ENCODE measurements around the gene IL1RAPL1.

Gene IL1RAPL1

GRCh38 chrX:28550331-28550872 is 36.8 kb upstream of the IL1RAPL1 start:
- Histone ChIP-seq H4K20me1 (ENCODE audit: low read depth, low read length) (no peaks in the 10 kb centered on the region), H3K4me2 (ENCODE audit: low read depth, low read length, poor library complexity, severe bottlenecking) (no peak overlapping the region), H3K9ac (ENCODE audit: low read length) (no peak overlapping the region), H3K27me3 (ENCODE audit: low read length) (no peaks in the 10 kb centered on the region), H3K79me2 (ENCODE audit: insufficient read depth, low read length) (no peaks in the 10 kb centered on the region), H2AFZ (ENCODE audit: low read depth, low read length, severe bottlenecking) (no peak overlapping the region), H3K9me3 (ENCODE audit: insufficient read depth, low read length) (no peaks in the 10 kb centered on the region), H3F3A (ENCODE audit: insufficient read depth) (no peaks in the 10 kb centered on the region), H3K4me3 (ENCODE audit: insufficient read depth, low read length, poor library complexity, severe bottlenecking) (no peak overlapping the region), H3K36me3 (ENCODE audit: low read length) (no peaks in the 10 kb centered on the region), H3K27ac (ENCODE audit: low read depth, low read length) (no peak overlapping the region), H3K9me2 (replicated peaks; ENCODE audit: insufficient read depth, low read length) (no peaks in the 10 kb centered on the region)
- TF ChIP-seq CTCF (IDR thresholded peaks at IDR 0.05; ENCODE audit: insufficient read depth, low read length, poor library complexity, severe bottlenecking), result no peak
- no peak for TF ChIP-seq EZH2phosphoT487 (conservative IDR thresholded peaks at IDR 0.05; ENCODE audit: low read length)

GRCh38 chrX:28552322-28552721 is 34.9 kb upstream of the IL1RAPL1 start:
- H3K27me3 ChIP-seq (ENCODE audit: low read length), result no peaks in the 10 kb centered on the region
- H3K9ac ChIP-seq (ENCODE audit: low read length), result no peak overlapping the region
- H3K4me2 ChIP-seq (ENCODE audit: low read depth, low read length, poor library complexity, severe bottlenecking), result no peak overlapping the region
- no peaks in the 10 kb centered on the region for H3K36me3 ChIP-seq (ENCODE audit: low read length)
- H4K20me1 ChIP-seq (ENCODE audit: low read depth, low read length), result no peaks in the 10 kb centered on the region
- no peak overlapping the region for H3K27ac ChIP-seq (ENCODE audit: low read depth, low read length)
- no peak overlapping the region for H3K4me3 ChIP-seq (ENCODE audit: insufficient read depth, low read length, poor library complexity, severe bottlenecking)
- H3K9me3 ChIP-seq (ENCODE audit: insufficient read depth, low read length), result no peaks in the 10 kb centered on the region
- no peaks in the 10 kb centered on the region for H3K79me2 ChIP-seq (ENCODE audit: insufficient read depth, low read length)
- no peaks in the 10 kb centered on the region for H3F3A ChIP-seq (ENCODE audit: insufficient read depth)
- no peak for TF ChIP-seq CTCF (IDR thresholded peaks at IDR 0.05; ENCODE audit: insufficient read depth, low read length, poor library complexity, severe bottlenecking)
- TF ChIP-seq EZH2phosphoT487 (conservative IDR thresholded peaks at IDR 0.05; ENCODE audit: low read length), result no peak
- H3K9me2 ChIP-seq (replicated peaks; ENCODE audit: insufficient read depth, low read length), result no peaks in the 10 kb centered on the region
- no peak overlapping the region for H2AFZ ChIP-seq (ENCODE audit: low read depth, low read length, severe bottlenecking)

DNA sequence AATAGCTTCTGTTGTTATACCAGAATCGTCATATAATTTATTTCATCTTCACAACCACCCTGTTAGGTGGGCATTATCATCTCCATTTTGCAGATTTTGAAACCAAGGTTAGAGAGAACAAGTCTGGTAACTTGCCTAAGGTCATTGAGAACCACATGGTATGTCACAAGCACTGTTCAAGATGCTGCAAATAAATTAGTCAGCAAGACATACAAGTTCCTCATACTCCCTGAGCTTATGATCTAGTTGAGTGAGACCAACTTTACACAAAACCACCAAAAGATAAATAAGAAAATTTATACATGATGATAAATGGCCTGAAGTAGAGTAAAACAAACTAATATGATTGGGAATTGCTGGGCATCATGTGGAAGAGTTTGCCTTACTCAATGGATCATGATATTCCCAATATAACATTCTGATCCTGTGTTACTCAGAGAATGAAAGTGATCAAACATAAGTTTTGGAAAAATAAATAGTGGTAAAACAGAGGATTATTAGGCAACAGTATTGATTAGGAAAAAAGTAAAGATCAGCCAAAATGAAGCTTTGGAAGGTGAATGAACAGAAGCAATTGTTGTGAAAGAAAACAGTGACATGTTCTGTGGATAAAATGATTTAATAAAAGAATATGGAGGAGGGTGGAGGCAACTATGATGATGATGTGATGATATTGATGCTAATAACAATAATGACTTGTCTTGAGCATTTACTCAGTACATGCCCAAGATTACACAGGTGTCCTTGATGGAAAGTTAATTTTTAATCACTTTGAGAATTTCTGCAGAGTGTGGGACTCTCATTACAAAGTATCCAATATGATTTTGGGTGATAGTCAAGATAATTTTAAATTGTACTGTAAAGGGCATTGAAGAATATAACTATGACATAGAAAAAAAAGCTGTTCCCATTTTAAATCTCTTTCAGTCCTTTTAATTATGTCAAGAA is 34.1 kb upstream of the IL1RAPL1 start:
- H4K20me1 ChIP-seq (ENCODE audit: low read depth, low read length), result no peaks in the 10 kb centered on the region
- no peak for TF ChIP-seq EZH2phosphoT487 (conservative IDR thresholded peaks at IDR 0.05; ENCODE audit: low read length)
- TF ChIP-seq CTCF (IDR thresholded peaks at IDR 0.05; ENCODE audit: insufficient read depth, low read length, poor library complexity, severe bottlenecking), result no peak
- H3K4me3 ChIP-seq (ENCODE audit: insufficient read depth, low read length, poor library complexity, severe bottlenecking), result no peak overlapping the region
- no peak overlapping the region for H3K27ac ChIP-seq (ENCODE audit: low read depth, low read length)
- no peaks in the 10 kb centered on the region for H3F3A ChIP-seq (ENCODE audit: insufficient read depth)
- no peaks in the 10 kb centered on the region for H3K36me3 ChIP-seq (ENCODE audit: low read length)
- no peak overlapping the region for H2AFZ ChIP-seq (ENCODE audit: low read depth, low read length, severe bottlenecking)
- H3K9me2 ChIP-seq (replicated peaks; ENCODE audit: insufficient read depth, low read length), result no peaks in the 10 kb centered on the region
- H3K27me3 ChIP-seq (ENCODE audit: low read length), result no peaks in the 10 kb centered on the region
- no peaks in the 10 kb centered on the region for H3K9me3 ChIP-seq (ENCODE audit: insufficient read depth, low read length)
- no peak overlapping the region for H3K4me2 ChIP-seq (ENCODE audit: low read depth, low read length, poor library complexity, severe bottlenecking)
- no peaks in the 10 kb centered on the region for H3K79me2 ChIP-seq (ENCODE audit: insufficient read depth, low read length)
- H3K9ac ChIP-seq (ENCODE audit: low read length), result no peak overlapping the region
